Epithelial cell of esophagus (primary cell): Measurements from ENCODE around the gene ACBD3.
"Not testable (repeated sequence)": the region's sequence is repeated elsewhere in the genome, so short reads cannot be mapped to it uniquely, and the experiment has no call there.

Experiments
- DNase-seq: peaks from one replicate; pipeline ENCODE4 v3.0.0; 2010; ENCODE audit warnings: low read depth
- H3K4me3 ChIP-seq: 2 replicates; pipeline ENCODE4 v1.5.1; 2011; ENCODE audit warnings: mild to moderate bottlenecking, low read length, control low read depth
- CTCF ChIP-seq: IDR thresholded peaks from 2 replicates; pipeline ENCODE4 v1.5.1; 2011; ENCODE audit warnings: low read depth, mild to moderate bottlenecking, low read length, control low read depth, inconsistent platforms; ENCODE audit not compliant: insufficient read depth; ENCODE audit errors: missing control alignments

Gene ACBD3

GRCh38 chr1:226210571-226211176, 24.1 kb upstream of the ACBD3 start:
- no peak for DNase-seq
- H3K4me3 ChIP-seq: no peak overlapping the region
- TF ChIP-seq CTCF: no peak

GRCh38 chr1:226209307-226210059, 22.9 kb upstream of the ACBD3 start:
- no peak for TF ChIP-seq CTCF
- no peak for DNase-seq
- H3K4me3 ChIP-seq: no peak overlapping the region

GRCh38 chr1:226207048-226207447, 20.5 kb upstream of the ACBD3 start:
- TF ChIP-seq CTCF: no peak
- no peak overlapping the region for H3K4me3 ChIP-seq
- no peak for DNase-seq

GRCh38 chr1:226204198-226204597, 17.7 kb upstream of the ACBD3 start:
- no peak overlapping the region for H3K4me3 ChIP-seq
- DNase-seq: no peak
- no peak for TF ChIP-seq CTCF

GRCh38 chr1:226203655-226204054, 17.1 kb upstream of the ACBD3 start:
- TF ChIP-seq CTCF: no peak
- no peak overlapping the region for H3K4me3 ChIP-seq
- DNase-seq: no peak

GRCh38 chr1:226203240-226203639, 16.7 kb upstream of the ACBD3 start:
- no peak for TF ChIP-seq CTCF
- DNase-seq: peak; percentile 14
- H3K4me3 ChIP-seq: no peak overlapping the region

GRCh38 chr1:226202666-226203065, 16.1 kb upstream of the ACBD3 start:
- not testable (repeated sequence) for H3K4me3 ChIP-seq, DNase-seq
